ENCODE results near the gene ZSCAN5B.
"Not testable (repeated sequence)": the region's sequence is repeated elsewhere in the genome, so short reads cannot be mapped to it uniquely, and the experiment has no call there.

Gene ZSCAN5B

DNA sequence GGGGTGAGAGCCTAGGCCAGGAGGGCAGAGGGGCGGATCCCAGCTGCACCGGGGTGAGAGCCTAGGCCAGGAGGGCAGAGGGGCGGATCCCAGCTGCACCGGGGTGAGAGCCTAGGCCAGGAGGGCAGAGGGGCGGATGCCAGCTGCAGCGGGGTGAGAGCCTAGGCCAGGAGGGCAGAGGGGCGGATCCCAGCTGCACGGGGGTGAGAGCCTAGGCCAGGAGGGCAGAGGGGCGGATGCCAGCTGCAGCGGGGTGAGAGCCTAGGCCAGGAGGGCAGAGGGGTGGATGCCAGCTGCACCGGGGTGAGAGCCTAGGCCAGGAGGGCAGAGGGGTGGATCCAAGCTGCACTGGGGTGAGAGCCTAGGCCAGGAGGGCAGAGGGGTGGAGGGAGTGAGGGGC is 21.3 kb downstream of the ZSCAN5B start:
- not testable (repeated sequence) for DNase-seq (ENCODE audit: low read depth in 2 of 3, low spot score in 1 of 3)

DNA sequence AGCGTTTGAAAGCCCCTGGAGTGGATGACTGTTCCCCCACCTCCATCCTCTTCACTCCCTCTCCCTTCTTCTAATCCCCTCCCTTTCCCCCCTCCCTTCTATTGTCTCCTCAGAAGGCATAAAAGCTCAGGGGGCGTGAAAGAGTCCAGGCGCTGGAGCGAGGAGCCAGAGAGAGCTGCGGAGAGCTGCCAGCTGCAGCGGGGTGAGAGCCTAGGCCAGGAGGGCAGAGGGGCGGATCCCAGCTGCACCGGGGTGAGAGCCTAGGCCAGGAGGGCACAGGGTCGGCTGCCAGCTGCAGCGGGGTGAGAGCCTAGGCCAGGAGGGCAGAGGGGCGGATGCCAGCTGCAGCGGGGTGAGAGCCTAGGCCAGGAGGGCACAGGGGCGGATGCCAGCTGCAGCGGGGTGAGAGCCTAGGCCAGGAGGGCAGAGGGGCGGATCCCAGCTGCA is 21.7 kb downstream of the ZSCAN5B start, which contains the start of gene GALP:
Gene GALP (plus strand): TSS at position 148 of the 447 bp plus-strand sequence. CDS start 1,101 bp downstream, outside the sequence.
- DNase-seq (ENCODE audit: low read depth in 2 of 3, low spot score in 1 of 3): not testable (repeated sequence)

- no peak for DNase-seq (ENCODE audit: low read depth in 2 of 3, low spot score in 1 of 3)
Observed at GRCh38 chr19:56174550-56174949, 23.0 kb downstream of the ZSCAN5B start.

DNA sequence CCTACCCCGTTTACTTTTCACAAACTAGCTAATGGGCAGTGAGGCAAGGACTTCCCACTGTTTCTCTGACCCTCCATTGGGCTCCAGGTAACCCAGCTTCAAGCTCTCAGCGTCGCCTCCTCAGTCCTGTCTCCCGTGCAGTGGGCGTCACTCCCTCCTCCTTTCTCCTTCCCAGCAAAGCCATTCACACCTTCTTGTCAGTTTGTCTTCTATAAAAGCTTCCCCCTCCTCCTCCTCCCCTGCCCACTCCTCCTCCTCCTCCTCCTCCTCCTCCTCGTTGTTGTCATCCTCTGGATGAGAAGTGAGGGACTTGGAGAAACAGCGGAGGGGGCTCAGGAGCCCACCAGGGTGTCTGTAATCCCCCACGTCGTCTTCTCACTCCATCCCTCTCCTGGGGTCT is 23.5 kb downstream of the ZSCAN5B start:
- DNase-seq (ENCODE audit: low read depth in 2 of 3, low spot score in 1 of 3): no peak

DNA sequence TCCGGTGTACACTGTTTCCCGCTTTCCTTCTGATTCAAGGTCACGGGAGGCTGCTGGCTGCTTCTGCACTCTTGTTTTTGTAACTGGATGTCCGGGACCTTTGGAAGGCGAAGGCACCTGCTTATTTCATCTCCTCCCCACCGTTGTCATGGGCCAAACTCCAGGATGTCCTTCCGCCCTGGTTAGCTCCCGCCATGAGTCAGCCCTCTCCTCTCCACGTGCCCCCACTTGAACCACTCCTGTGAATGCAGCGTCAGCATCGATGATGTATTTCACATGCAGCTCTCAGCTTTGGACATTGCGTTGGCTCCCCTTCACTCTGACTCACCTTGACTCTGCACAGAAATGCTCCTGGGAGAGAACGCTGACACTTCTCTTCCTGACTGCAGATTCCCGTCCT is 27.3 kb downstream of the ZSCAN5B start:
- no peak for DNase-seq (ENCODE audit: low read depth in 2 of 3, low spot score in 1 of 3)

DNA sequence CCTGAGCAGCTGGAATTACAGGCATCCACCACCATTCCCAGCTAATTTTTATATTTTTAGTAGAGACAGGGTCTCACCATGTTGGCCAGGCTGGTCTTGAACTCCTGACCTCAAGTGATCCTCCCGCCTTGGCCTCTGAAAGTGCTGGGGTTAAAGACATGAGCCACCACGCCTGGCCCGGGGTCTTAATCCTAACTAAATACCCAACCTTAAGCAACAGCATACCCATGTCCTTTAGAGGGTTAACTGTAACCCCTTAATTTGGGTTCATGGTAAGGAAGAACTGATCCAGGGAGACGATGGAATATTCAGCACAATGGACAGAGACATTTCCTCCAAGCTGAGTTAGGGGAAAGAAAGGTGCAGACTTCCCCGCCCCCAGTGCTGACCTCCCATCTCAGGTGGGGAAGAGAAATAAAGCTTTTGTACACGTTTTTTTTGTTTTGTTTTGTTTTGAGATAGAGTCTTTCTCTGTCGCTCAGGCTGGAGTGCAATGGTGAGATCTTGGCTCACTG is 30.5 kb downstream of the ZSCAN5B start:
- DNase-seq (ENCODE audit: low read depth in 2 of 3, low spot score in 1 of 3): no peak

DNA sequence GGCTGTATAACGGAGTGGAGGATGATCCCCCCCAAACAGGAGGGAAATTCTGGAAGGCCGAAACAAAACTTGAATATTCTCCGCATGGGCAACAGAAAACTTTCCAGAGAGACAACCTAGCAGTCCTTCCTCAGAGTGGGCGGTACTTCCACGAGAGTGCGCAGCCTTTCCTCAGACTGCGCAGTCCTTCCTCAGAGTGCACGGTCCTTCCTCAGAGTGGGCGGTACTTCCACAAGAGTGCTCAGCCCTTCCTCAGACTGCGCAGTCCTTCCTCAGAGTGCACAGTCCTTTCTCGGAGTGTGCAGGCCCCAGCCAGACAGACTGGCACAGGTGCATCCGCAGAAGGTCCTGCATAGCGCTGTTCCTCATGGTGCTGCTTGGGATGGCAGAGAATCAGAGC is 34.5 kb downstream of the ZSCAN5B start:
- no peak for DNase-seq (ENCODE audit: low read depth in 2 of 3, low spot score in 1 of 3)

DNA sequence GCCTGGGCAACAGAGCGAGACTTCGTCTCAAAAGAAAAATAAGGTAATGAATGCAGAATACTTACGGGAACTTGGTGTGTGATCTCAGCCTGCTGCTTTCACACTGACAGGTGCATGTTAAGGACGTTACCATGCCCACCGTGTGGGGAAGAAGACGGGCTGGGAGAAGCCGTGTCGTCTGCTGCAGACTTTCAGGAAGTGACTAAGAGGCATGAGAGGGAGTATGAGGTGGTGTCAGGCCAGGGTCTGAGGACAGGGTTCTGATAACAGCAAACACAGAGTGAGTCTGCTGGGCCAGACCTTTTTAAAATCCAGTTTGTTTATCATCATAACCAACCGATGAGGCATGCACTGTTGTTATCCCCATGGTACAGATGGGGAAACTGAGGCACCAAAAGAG is 35.3 kb downstream of the ZSCAN5B start:
- peak in 2 of 3 donors; percentile 16 to 23 for DNase-seq (ENCODE audit: low read depth in 2 of 3, low spot score in 1 of 3)

DNA sequence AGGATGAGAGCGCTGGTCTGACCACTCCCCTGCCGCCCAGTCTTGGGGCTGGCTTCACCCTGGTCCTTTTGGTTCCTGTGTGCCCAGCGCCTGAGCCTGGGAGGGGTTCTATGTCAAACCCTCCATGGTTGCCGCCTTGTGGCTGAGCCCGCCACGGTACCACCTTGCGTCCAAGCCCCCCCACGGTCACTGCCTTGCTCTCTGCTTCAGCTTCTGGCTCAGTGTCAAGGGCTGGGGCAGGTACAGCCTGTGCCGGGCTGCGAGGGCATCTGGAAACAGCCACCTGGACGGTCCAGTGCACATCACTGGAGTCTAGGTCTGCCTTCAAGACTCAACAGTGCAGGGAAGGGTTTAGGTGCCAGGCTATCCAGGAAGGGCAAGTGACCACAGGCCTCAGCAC is 36.0 kb downstream of the ZSCAN5B start:
- DNase-seq (ENCODE audit: low read depth in 2 of 3, low spot score in 1 of 3): no peak

DNA sequence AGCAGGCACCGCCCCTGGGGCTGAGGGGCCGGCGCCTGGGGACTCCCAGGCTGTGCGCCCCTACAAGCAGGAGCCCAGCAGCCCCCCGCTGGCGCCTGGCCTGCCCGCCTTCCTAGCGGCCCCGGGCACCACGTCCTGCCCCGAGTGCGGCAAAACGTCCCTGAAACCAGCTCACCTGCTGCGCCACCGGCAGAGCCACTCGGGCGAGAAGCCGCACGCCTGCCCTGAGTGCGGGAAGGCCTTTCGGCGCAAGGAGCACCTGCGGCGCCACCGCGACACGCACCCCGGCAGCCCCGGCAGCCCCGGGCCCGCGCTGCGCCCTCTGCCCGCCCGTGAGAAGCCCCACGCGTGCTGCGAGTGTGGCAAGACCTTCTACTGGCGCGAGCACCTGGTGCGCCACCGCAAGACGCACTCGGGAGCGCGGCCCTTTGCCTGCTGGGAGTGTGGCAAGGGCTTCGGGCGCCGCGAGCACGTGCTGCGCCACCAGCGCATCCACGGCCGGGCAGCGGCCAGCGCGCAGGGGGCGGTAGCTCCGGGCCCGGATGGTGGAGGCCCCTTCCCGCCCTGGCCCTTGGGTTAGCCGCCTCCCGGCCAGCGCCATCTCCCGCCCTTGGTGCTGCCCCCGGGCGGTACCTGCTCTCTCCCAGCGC is 37.8 kb downstream of the ZSCAN5B start:
- DNase-seq (ENCODE audit: low read depth in 2 of 3, low spot score in 1 of 3): no peak

GRCh38 chr19:56159009-56159559 is 38.5 kb downstream of the ZSCAN5B start:
- no peak for DNase-seq (ENCODE audit: low read depth in 2 of 3, low spot score in 1 of 3)

- no peak for DNase-seq (ENCODE audit: low read depth in 2 of 3, low spot score in 1 of 3)
Observed at GRCh38 chr19:56158170-56158757, 39.3 kb downstream of the ZSCAN5B start.

GRCh38 chr19:56156768-56157167 is 40.8 kb downstream of the ZSCAN5B start:
- DNase-seq (ENCODE audit: low read depth in 2 of 3, low spot score in 1 of 3): no peak

- no peak for DNase-seq (ENCODE audit: low read depth in 2 of 3, low spot score in 1 of 3)
Observed at GRCh38 chr19:56155124-56155687, 42.4 kb downstream of the ZSCAN5B start.

- no peak for DNase-seq (ENCODE audit: low read depth in 2 of 3, low spot score in 1 of 3)
Observed at GRCh38 chr19:56153507-56153906, 44.1 kb downstream of the ZSCAN5B start.

GRCh38 chr19:56152644-56153043 is 44.9 kb downstream of the ZSCAN5B start:
- DNase-seq (ENCODE audit: low read depth in 2 of 3, low spot score in 1 of 3): no peak

DNA sequence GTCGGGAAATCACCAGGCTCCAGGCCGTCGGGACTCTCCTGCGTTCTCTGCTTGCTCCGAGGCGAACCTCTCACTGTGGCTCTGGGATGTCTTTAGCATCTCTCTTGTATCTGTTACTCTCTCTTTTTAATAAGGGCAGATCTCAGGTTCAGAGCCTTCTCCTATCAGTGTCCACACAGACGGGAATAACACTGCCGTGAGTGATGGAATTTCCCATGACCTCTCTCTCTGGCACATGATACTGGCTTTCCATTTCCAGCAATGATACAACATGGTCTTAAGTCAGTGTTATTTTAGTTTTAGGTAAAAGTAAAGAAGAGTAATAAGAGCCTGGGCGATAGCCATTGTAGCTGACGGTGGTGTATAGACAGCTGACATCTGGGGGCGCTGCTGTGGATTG is 47.2 kb downstream of the ZSCAN5B start:
- no peak for DNase-seq (ENCODE audit: low read depth in 2 of 3, low spot score in 1 of 3)

DNA sequence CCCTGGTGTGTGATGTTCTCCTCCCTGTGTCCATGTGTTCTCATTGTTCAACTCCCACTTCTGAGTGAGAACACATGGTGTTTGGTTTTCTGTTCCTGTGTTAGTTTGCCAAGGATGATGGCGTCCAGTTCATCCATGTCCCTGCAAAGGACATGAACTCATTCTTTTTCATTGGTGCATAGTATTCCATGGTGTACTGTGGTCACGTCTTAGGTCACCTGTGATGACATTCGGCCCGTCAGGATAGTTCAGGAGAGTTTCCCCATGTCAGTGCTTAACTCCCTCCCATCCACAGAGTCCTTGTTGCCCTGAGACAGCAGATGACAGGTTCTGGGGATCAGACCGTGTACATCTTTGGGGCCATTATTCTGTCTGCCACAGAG is 47.9 kb downstream of the ZSCAN5B start:
- DNase-seq (ENCODE audit: low read depth in 2 of 3, low spot score in 1 of 3): no peak

DNA sequence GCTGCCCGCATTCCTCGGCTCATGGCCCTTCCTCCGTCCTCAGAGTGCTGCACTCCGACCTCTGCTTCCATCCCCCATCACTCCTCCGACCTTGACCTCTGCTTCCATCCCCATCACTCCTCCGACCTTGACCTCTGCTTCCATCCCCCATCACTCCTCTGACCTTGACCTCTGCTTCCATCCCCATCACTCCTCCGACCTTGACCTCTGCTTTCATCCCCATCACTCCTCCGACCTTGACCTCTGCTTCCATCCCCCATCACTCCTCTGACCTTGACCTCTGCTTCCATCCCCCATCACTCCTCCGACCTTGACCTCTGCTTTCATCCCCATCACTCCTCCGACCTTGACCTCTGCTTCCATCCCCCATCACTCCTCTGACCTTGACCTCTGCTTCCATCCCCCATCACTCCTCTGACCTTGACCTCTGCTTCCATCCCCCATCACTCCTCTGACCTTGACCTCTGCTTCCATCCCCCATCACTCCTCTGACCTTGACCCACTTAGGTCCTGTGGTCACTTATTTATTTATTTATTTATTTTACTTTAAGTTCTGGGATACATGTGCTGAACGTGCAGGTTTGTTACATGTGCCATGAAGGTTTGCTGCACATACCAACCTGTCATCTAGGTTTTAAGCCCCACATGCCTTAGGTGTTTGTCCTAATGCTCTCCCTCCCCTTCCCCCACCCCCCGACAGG is 48.5 kb downstream of the ZSCAN5B start:
- DNase-seq (ENCODE audit: low read depth in 2 of 3, low spot score in 1 of 3): not testable (repeated sequence)

DNA sequence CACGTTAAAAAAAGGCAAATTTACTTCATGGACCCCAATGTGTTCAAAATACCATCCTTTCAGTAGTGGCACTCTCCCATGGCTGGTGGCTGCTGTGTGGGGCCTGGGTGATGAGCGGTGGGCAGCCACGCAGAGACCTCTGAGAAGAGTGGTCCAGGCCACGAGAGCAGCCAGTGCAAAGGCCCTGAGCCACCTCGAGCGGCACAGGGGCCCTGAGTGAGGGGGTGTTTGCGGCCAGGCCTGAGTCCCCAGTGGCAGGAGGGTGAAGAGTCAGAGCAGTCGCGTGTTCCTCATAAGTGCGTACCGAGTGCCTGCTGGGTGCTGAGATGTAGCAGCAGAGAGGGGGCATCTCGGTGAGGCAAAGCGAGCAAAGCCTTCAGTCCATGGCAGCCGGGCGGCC is 49.5 kb downstream of the ZSCAN5B start:
- no peak for DNase-seq (ENCODE audit: low read depth in 2 of 3, low spot score in 1 of 3)

GRCh38 chr19:56147307-56147706 is 50.3 kb downstream of the ZSCAN5B start:
- DNase-seq (ENCODE audit: low read depth in 2 of 3, low spot score in 1 of 3): no peak
